K562 (cell line): ENCODE results near the gene MIEF1. TPM values are rescaled to one million over a fixed set of nuclear protein-coding genes. Genes with fewer than 3 reads are reported as not detected.

Experiments used
- NR1H2 ChIP-seq: sonication (generic); formaldehyde crosslinking; IDR thresholded peaks from 2 replicates; pipeline ENCODE4 v1.4.0; 2020; ENCODE audit warnings: mild to moderate bottlenecking, missing genetic modification reagents
- XRCC5 ChIP-seq: fragments of 200-400 bp; formaldehyde crosslinking; IDR thresholded peaks from 2 replicates; pipeline ENCODE4 v1.6.1; 2017; ENCODE audit warnings: low read depth, mild to moderate bottlenecking, low read length
- polyA plus RNA-seq, 8 experiments: library from polyadenylated mRNA; depleted of rRNA in 4 of 8; stranded (reverse) in 5 of 8; unstranded in 3 of 8; fragments of >200 nt; fragmentation: Nextera tagmentation in 2 of 8; fragmentation: Illumina TruSeq in 1 of 8; extraction: Ambion mirVana in 2 of 8; extraction: Trizol in 1 of 8; gene quantifications; 2 replicates each; pipeline versions ENCODE4 v1.2.1 to v1.2.3, GENCODE V29; 2011 to 2014; ENCODE audit warnings: inconsistent platforms in 1 of 8, missing spikeins in 1 of 8
- total RNA-seq, 7 experiments: library from RNA; depleted of rRNA in 6 of 7; stranded (reverse); fragments of >200 nt in 6 of 7; fragmentation: Illumina TruSeq in 2 of 7; extraction: Trizol in 2 of 7; gene quantifications; 2 replicates each; pipeline versions ENCODE4 v1.2.1 to v1.2.3, GENCODE V29; 2011 to 2021; ENCODE audit warnings: low replicate concordance in 1 of 7
- TF ChIP-seq, protein P1 (sequence below): sonication (generic); formaldehyde crosslinking; IDR thresholded peaks from 2 replicates; pipeline ENCODE4 v1.4.0; 2020; ENCODE audit warnings: mild to moderate bottlenecking, missing genetic modification reagents
- TF ChIP-seq, protein P2 (sequence below): sonication (generic); formaldehyde crosslinking; IDR thresholded peaks from 2 replicates; pipeline ENCODE4 v1.8.0; 2022; ENCODE audit warnings: missing genetic modification reagents, mild to moderate bottlenecking, moderate library complexity, borderline replicate concordance

MIEF1 gene
- total and polyA plus RNA-seq, 9 of the 15 experiments (the other 6 are each of a cell fraction or from before 2014, with no cell fraction given) = 10.9 to 51.8 (median 25.5) TPM

GRCh38 chr22:39545386-39546365, 43.6 kb downstream of the MIEF1 start (continued):
- TF ChIP-seq, protein P1, sequence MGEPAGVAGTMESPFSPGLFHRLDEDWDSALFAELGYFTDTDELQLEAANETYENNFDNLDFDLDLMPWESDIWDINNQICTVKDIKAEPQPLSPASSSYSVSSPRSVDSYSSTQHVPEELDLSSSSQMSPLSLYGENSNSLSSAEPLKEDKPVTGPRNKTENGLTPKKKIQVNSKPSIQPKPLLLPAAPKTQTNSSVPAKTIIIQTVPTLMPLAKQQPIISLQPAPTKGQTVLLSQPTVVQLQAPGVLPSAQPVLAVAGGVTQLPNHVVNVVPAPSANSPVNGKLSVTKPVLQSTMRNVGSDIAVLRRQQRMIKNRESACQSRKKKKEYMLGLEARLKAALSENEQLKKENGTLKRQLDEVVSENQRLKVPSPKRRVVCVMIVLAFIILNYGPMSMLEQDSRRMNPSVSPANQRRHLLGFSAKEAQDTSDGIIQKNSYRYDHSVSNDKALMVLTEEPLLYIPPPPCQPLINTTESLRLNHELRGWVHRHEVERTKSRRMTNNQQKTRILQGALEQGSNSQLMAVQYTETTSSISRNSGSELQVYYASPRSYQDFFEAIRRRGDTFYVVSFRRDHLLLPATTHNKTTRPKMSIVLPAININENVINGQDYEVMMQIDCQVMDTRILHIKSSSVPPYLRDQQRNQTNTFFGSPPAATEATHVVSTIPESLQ (CRISPR knock-in tag) = no peak
- TF ChIP-seq NR1H2 (0 out of 2 replicates have a peak, but pooled peaks have one; percentile 39), XRCC5 (0 out of 2 replicates have a peak, but pooled peaks have one; percentile 17)
- TF ChIP-seq, protein P2, sequence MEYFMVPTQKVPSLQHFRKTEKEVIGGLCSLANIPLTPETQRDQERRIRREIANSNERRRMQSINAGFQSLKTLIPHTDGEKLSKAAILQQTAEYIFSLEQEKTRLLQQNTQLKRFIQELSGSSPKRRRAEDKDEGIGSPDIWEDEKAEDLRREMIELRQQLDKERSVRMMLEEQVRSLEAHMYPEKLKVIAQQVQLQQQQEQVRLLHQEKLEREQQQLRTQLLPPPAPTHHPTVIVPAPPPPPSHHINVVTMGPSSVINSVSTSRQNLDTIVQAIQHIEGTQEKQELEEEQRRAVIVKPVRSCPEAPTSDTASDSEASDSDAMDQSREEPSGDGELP = peak; percentile 74
